Measurements from ENCODE around the gene PTPN13.

Gene PTPN13

GRCh38 chr4:86762649-86763048 is 168.5 kb downstream of the PTPN13 start:
- in situ Hi-C loops (cut with MboI; ENCODE audit: low sequenced_read_pairs, unreplicated experiment): no loop called here
- no peak for TF ChIP-seq CTCF (IDR thresholded peaks at IDR 0.05; ENCODE audit: borderline replicate concordance, control extremely low read depth, extremely low read depth, insufficient read depth, missing control alignments)
- DNase-seq (ENCODE audit: low spot score): no peak

GRCh38 chr4:86769794-86770193 is 175.7 kb downstream of the PTPN13 start:
- DNase-seq (ENCODE audit: low spot score): no peak
- in situ Hi-C loops (cut with MboI; ENCODE audit: low sequenced_read_pairs, unreplicated experiment): no loop called here
- TF ChIP-seq CTCF (IDR thresholded peaks at IDR 0.05; ENCODE audit: borderline replicate concordance, control extremely low read depth, extremely low read depth, insufficient read depth, missing control alignments): no peak

GRCh38 chr4:86771141-86771540 is 177.0 kb downstream of the PTPN13 start:
- DNase-seq (ENCODE audit: low spot score): no peak
- in situ Hi-C loops (cut with MboI; ENCODE audit: low sequenced_read_pairs, unreplicated experiment): no loop called here
- TF ChIP-seq CTCF (IDR thresholded peaks at IDR 0.05; ENCODE audit: borderline replicate concordance, control extremely low read depth, extremely low read depth, insufficient read depth, missing control alignments): no peak

GRCh38 chr4:86775061-86775460 is 180.9 kb downstream of the PTPN13 start:
- no peak for DNase-seq (ENCODE audit: low spot score)
- TF ChIP-seq CTCF (IDR thresholded peaks at IDR 0.05; ENCODE audit: borderline replicate concordance, control extremely low read depth, extremely low read depth, insufficient read depth, missing control alignments): no peak
- in situ Hi-C loops (cut with MboI; ENCODE audit: low sequenced_read_pairs, unreplicated experiment): no loop called here

- no peak for DNase-seq (ENCODE audit: low spot score)
- TF ChIP-seq CTCF (IDR thresholded peaks at IDR 0.05; ENCODE audit: borderline replicate concordance, control extremely low read depth, extremely low read depth, insufficient read depth, missing control alignments): no peak
- in situ Hi-C loops (cut with MboI; ENCODE audit: low sequenced_read_pairs, unreplicated experiment): no loop called here
Measured at GRCh38 chr4:86778175-86778574, 184.1 kb downstream of the PTPN13 start.

GRCh38 chr4:86788826-86789225 is 194.7 kb downstream of the PTPN13 start:
- in situ Hi-C loops (cut with MboI; ENCODE audit: low sequenced_read_pairs, unreplicated experiment): no loop called here
- no peak for DNase-seq (ENCODE audit: low spot score)
- no peak for TF ChIP-seq CTCF (IDR thresholded peaks at IDR 0.05; ENCODE audit: borderline replicate concordance, control extremely low read depth, extremely low read depth, insufficient read depth, missing control alignments)

- TF ChIP-seq CTCF (IDR thresholded peaks at IDR 0.05; ENCODE audit: borderline replicate concordance, control extremely low read depth, extremely low read depth, insufficient read depth, missing control alignments): no peak
- in situ Hi-C loops (cut with MboI; ENCODE audit: low sequenced_read_pairs, unreplicated experiment): no loop called here
- no peak for DNase-seq (ENCODE audit: low spot score)
Measured at GRCh38 chr4:86791126-86791525, 197.0 kb downstream of the PTPN13 start.

Data from GM13976 (cell line).